HEK293 (cell line): ENCODE results near the gene RAB6C.
"Not testable (repeated sequence)": the region's sequence is repeated elsewhere in the genome, so short reads cannot be mapped to it uniquely, and the experiment has no call there.

Experiments used
- CTCF ChIA-PET: fragments of 350-600 bp; formaldehyde crosslinking; extraction: SDS; loops from one replicate; lab custom pipeline; 2021; ENCODE audit warnings: antibody characterized with exemption; lab: Yijun Ruan, JAX
- POLR2A ChIA-PET: fragments of 300-600 bp; formaldehyde crosslinking; extraction: SDS; loops from one replicate; lab custom pipeline; 2020; ENCODE audit warnings: antibody characterized with exemption, inconsistent platforms; lab: Yijun Ruan, JAX
- H3K27ac ChIP-seq: fragments of 200-500 bp; sonication (Bioruptor generic); 2 replicates; pipeline ENCODE4 v1.5.1; 2014; ENCODE audit warnings: low read depth, low read length, control low read depth, inconsistent platforms; ENCODE audit errors: extremely low read depth
- H3K36me3 ChIP-seq, 2 experiments: fragments of 200-500 bp in 1 of 2; sonication (Bioruptor generic) in 1 of 2; 1 replicate in 1 of 2; 2 replicates in 1 of 2; pipeline ENCODE4 v1.5.1; 2014 to 2017; ENCODE audit warnings: inconsistent platforms in 2 of 2, low read length in 2 of 2; ENCODE audit not compliant: control insufficient read depth in 2 of 2, insufficient read depth in 1 of 2
- H3K4me1 ChIP-seq: fragments of 200-500 bp; sonication (Bioruptor generic); 2 replicates; pipeline ENCODE4 v1.5.1; 2014; ENCODE audit warnings: mild to moderate bottlenecking, low read length, inconsistent platforms; ENCODE audit not compliant: control insufficient read depth, insufficient read depth
- H3K4me3 ChIP-seq: 2 replicates; pipeline ENCODE4 v1.5.1; 2011; ENCODE audit warnings: low read depth, mild to moderate bottlenecking, control low read depth, low read length, moderate library complexity
- H3K9me3 ChIP-seq: fragments of 200-500 bp; sonication (Bioruptor generic); 2 replicates; pipeline ENCODE4 v1.5.1; 2014; ENCODE audit warnings: low read depth, low read length, inconsistent platforms; ENCODE audit not compliant: control insufficient read depth, insufficient read depth
- IKZF3 ChIP-seq: fragments of 450-650 bp; IDR thresholded peaks from 2 replicates; pipeline ENCODE4 v1.5.0; 2018; ENCODE audit warnings: missing biosample characterization, mild to moderate bottlenecking, missing genetic modification characterization, moderate library complexity
- SP2 ChIP-seq: fragments of 450-650 bp; formaldehyde crosslinking; IDR thresholded peaks from 2 replicates; pipeline ENCODE4 v1.5.1; 2016; ENCODE audit warnings: missing biosample characterization, missing genetic modification characterization
- ZBTB20 ChIP-seq: fragments of 450-650 bp; formaldehyde crosslinking; IDR thresholded peaks from 2 replicates; pipeline ENCODE4 v1.5.1; 2016; ENCODE audit warnings: missing biosample characterization, missing genetic modification characterization
- ZBTB8A ChIP-seq: fragments of 450-650 bp; formaldehyde crosslinking; IDR thresholded peaks from 2 replicates; pipeline ENCODE4 v1.5.1; 2016; ENCODE audit warnings: missing biosample characterization, missing genetic modification characterization
- ZFP37 ChIP-seq: fragments of 450-650 bp; formaldehyde crosslinking; IDR thresholded peaks from 2 replicates; pipeline ENCODE4 v1.5.1; 2016; ENCODE audit warnings: missing biosample characterization, missing genetic modification characterization
- ZNF10 ChIP-seq: fragments of 450-650 bp; formaldehyde crosslinking; IDR thresholded peaks from 2 replicates; pipeline ENCODE4 v1.5.1; 2017; ENCODE audit warnings: missing biosample characterization, missing genetic modification characterization
- ZNF19 ChIP-seq: fragments of 450-650 bp; formaldehyde crosslinking; IDR thresholded peaks from 2 replicates; pipeline ENCODE4; 2016; ENCODE audit warnings: missing biosample characterization, missing genetic modification characterization, low read depth
- ZNF23 ChIP-seq: fragments of 450-650 bp; formaldehyde crosslinking; IDR thresholded peaks from 2 replicates; pipeline ENCODE4 v1.5.1; 2016; ENCODE audit warnings: missing biosample characterization, missing genetic modification characterization, borderline replicate concordance
- ZNF335 ChIP-seq: fragments of 450-650 bp; formaldehyde crosslinking; conservative IDR thresholded peaks from 2 replicates; pipeline ENCODE4 v1.5.1; 2016; ENCODE audit warnings: missing biosample characterization, missing genetic modification characterization
- ZNF341 ChIP-seq: fragments of 450-650 bp; formaldehyde crosslinking; IDR thresholded peaks from 2 replicates; pipeline ENCODE4; 2016; ENCODE audit warnings: low read depth, missing biosample characterization, missing genetic modification characterization
- ZNF366 ChIP-seq: fragments of 450-650 bp; formaldehyde crosslinking; conservative IDR thresholded peaks from 2 replicates; pipeline ENCODE4 v1.5.1; 2016; ENCODE audit warnings: missing biosample characterization, missing genetic modification characterization
- ZNF394 ChIP-seq: fragments of 450-650 bp; formaldehyde crosslinking; IDR thresholded peaks from 2 replicates; pipeline ENCODE4 v1.5.1; 2016; ENCODE audit warnings: missing biosample characterization, missing genetic modification characterization, mild to moderate bottlenecking, moderate library complexity, borderline replicate concordance
- ZNF416 ChIP-seq: fragments of 450-650 bp; formaldehyde crosslinking; IDR thresholded peaks from 2 replicates; pipeline ENCODE4 v1.5.1; 2016; ENCODE audit warnings: missing biosample characterization, missing genetic modification characterization
- ZNF548 ChIP-seq: fragments of 450-650 bp; formaldehyde crosslinking; IDR thresholded peaks from 2 replicates; pipeline ENCODE4 v1.5.1; 2016; ENCODE audit warnings: missing biosample characterization, missing genetic modification characterization
- ZNF600 ChIP-seq: fragments of 450-650 bp; formaldehyde crosslinking; IDR thresholded peaks from 2 replicates; pipeline ENCODE4 v1.5.1; 2016; ENCODE audit warnings: missing biosample characterization, missing genetic modification characterization
- TF ChIP-seq, protein P1 (sequence below): fragments of 450-650 bp; formaldehyde crosslinking; IDR thresholded peaks from 2 replicates; pipeline ENCODE4 v1.5.1; 2017; ENCODE audit warnings: missing biosample characterization, mild to moderate bottlenecking, missing genetic modification characterization, moderate library complexity
- TF ChIP-seq, protein P2 (sequence below): fragments of 450-650 bp; formaldehyde crosslinking; optimal IDR thresholded peaks from 2 replicates; pipeline ENCODE3; 2016; ENCODE audit warnings: missing biosample characterization, mild to moderate bottlenecking, missing genetic modification characterization

RAB6C gene

DNA sequence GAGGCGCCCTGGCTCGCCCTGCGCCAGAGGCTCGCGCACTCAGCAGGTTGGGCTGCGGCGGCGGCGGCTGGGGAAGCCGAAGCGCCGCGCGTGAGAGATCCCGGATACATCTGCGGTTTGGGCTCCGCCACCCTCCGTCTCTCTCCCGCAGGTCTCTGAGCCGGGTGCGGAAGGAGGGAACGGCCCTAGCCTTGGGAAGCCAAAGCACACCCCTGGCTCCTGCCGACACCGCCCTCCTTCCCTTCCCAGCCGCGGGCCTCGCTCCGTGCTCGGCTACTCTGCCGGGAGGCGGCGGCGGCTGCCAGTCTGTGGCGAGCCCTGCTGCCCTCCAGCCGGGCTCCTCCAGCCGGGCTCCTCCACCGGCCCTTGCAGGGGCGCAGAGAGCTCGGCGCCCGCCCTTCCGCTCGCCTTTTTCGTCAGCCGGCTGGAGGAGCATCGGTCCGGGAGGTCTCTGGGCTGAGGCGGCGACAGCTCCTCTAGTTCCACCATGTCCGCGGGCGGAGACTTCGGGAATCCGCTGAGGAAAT lies at the start of gene RAB6C:
Gene RAB6C, plus strand, starts transcription at position 38 of the 527 bp plus-strand sequence. Its CDS starts 450 bp downstream, at position 488.
- H3K36me3 ChIP-seq, CTCF ChIA-PET, POLR2A ChIA-PET, H3K4me1 ChIP-seq, H3K9me3 ChIP-seq: not testable (repeated sequence)
- Histone ChIP-seq H3K27ac (peak within 1 kb of the TSS; percentile 58; the same call in 1 of the 2 replicates), H3K4me3 (peak within 1 kb of the TSS; percentile 38)
- TF ChIP-seq ZNF335 (tag by site-specific recombination) (0 out of 2 replicates have a peak, but pooled peaks have one; percentile 9), ZBTB20 (tag by site-specific recombination) (peak; percentile 37; the same call in 1 of the 2 replicates), ZNF366 (tag by site-specific recombination) (peak; percentile 34; the same call in 1 of the 2 replicates), ZNF341 (peak; percentile 47; the same call in 1 of the 2 replicates), ZFP37 (tag by site-specific recombination) (peak; percentile 51; the same call in 1 of the 2 replicates), SP2 (tag by site-specific recombination) (peak; percentile 34), IKZF3 (tag by site-specific recombination) (0 out of 2 replicates have a peak, but pooled peaks have one; percentile 25), ZNF600 (peak; percentile 41; the same call in 1 of the 2 replicates), ZBTB8A (peak; percentile 77), ZNF394 (tag by site-specific recombination) (peak; percentile 33; the same call in 1 of the 2 replicates)
- TF ChIP-seq, protein P1, sequence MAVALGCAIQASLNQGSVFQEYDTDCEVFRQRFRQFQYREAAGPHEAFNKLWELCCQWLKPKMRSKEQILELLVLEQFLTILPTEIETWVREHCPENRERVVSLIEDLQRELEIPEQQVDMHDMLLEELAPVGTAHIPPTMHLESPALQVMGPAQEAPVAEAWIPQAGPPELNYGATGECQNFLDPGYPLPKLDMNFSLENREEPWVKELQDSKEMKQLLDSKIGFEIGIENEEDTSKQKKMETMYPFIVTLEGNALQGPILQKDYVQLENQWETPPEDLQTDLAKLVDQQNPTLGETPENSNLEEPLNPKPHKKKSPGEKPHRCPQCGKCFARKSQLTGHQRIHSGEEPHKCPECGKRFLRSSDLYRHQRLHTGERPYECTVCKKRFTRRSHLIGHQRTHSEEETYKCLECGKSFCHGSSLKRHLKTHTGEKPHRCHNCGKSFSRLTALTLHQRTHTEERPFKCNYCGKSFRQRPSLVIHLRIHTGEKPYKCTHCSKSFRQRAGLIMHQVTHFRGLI, result peak; percentile 80
- TF ChIP-seq, protein P2, sequence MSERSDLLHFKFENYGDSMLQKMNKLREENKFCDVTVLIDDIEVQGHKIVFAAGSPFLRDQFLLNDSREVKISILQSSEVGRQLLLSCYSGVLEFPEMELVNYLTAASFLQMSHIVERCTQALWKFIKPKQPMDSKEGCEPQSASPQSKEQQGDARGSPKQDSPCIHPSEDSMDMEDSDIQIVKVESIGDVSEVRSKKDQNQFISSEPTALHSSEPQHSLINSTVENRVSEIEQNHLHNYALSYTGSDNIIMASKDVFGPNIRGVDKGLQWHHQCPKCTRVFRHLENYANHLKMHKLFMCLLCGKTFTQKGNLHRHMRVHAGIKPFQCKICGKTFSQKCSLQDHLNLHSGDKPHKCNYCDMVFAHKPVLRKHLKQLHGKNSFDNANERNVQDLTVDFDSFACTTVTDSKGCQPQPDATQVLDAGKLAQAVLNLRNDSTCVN (tag by site-specific recombination), result peak; percentile 80

DNA sequence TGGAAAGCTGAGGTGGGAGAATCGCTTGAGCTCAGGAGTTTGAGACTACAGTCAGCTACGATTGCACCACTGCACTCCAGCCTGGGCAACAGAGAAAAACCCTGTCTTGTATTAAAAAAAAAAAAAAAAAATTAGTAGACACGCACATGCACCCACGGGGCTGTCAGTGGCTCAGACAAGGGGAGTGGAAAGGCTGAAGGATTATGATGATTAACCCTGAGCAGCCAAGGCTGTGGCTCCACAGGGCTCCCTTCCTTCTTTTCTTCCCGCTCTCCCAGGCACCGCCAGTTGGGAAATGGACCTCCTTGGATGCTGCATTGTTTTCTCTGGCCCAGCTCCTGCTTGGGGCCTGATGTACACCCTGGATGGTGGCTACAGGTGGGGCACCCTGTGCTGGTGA lies 49.0 kb upstream of the RAB6C start:
- Histone ChIP-seq H3K9me3 (no peaks in the 10 kb centered on the region), H3K4me3 (no peak overlapping the region), H3K36me3 (no peaks in the 10 kb centered on the region), H3K4me1 (no peaks in the 10 kb centered on the region), H3K27ac (no peak overlapping the region)
- ChIA-PET POLR2A (no interaction called here), CTCF (interaction anchor here (0.7 kb wide), 1 partner anchor 216 kb away, joined by 3 read pairs; no protein-coding TSS in a partner anchor)
- TF ChIP-seq ZNF19 (tag by site-specific recombination) (no peak), ZNF548 (no peak), ZNF10 (tag by site-specific recombination) (no peak), ZNF416 (tag by site-specific recombination) (no peak), ZNF23 (no peak)

DNA sequence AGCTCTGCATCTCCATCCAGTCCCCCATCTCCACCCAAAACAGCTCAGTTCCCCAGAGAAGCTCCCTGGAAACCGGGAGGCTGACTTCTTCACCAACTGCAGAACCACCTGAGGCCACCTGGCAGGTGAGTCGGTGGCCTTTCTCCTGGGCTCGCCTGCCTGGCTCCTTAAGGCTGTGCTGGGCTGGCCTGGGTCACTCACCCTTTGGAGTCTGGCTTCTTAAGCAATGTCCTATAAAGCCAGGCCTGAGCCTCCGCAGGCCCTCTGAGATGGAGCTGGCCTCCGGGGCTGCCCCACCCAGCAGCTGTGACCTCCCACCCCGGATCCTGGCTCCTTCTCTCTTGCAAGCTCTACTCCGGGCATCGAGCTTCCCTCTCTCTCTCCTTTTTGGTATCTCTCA lies 46.1 kb upstream of the RAB6C start:
- H3K27ac ChIP-seq, POLR2A ChIA-PET, H3K4me3 ChIP-seq, H3K9me3 ChIP-seq, H3K4me1 ChIP-seq, H3K36me3 ChIP-seq: not testable (repeated sequence)
- CTCF ChIA-PET, result interaction anchor here (1.3 kb wide), 1 partner anchor 10 kb away, joined by 5 read pairs; no protein-coding TSS in a partner anchor
